ENCODE data around the gene IQGAP2. TPM values are rescaled to one million over a fixed set of nuclear protein-coding genes. Genes with fewer than 3 reads are reported as not detected.
A peak's percentile ranks its signal among the peaks of the same experiment; 100 is the strongest.

IQGAP2 gene
- total RNA-seq, 1 donor from 2014 or later = 2.4 TPM

DNA sequence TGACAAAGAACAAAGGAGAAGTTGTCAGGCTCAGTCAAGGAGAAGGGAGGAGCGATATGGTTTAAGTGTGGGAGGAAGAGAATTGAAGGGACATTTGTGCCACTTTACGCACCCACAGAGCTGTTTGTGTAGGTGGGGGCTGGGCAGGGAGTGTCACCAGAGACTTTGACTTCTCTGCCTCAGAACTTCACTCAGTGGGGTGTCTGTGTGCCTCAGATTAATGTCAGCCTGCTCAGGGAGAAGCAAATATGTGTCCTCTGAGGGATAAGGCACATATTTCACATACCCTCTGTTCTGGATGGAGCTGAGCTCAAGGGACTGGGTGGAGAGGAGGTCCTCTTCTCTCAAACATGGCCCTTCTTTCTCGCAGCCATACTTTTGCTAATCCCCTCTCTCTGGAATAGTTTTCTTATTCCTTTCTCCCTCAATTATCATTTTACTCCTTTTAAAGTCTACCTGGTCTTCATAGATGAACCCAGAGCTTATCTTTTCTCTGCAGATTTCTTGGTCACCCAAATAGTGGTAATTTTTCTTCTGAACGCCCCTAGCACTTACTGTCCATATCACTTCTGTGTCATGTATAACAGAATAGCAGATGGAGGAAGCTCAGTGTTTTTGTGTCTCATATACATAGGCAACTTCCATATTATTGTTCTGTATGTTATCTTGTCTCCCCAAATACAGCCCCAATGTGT lies 77.0 kb downstream of the IQGAP2 start:
- DNase-seq = no peak

DNA sequence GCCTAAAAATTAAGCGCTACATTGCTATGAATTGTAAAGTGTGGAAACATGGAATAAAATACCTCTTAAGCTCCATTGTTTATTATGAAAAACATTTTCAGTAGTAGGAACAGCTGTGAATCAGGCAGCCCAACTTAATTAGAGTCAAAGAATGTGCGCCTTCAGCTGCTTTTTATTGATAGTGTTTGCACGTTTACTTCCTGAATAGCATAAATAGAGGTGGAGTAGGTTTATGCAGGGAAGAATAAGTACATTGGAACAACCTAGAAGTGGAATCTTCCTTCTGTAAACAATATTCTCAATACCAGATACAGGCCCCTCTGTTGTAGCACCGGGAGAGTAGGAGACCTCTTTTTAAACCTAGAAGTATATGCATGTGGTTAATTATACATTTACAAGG lies 79.9 kb downstream of the IQGAP2 start:
- no peak for DNase-seq

DNA sequence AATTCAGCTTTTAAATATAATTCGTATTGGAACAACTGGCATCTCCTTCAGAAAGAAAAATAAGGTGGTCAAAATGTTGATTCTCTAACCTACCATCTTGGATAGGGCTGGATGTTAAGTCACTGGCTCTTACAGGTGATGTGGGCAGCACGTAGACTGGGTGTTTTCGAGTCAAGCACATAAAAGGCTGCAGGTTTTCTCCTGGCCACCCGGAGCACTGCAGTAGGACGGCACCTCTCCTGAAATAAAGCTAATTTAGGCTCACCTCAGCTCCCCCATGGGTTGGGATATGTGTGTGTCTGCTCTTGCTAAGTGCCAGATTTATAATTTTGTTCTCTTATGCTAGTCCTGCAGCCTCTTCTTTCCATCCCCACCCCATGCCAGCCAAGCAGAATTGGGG lies 80.3 kb downstream of the IQGAP2 start:
- peak; percentile 1 for DNase-seq

DNA sequence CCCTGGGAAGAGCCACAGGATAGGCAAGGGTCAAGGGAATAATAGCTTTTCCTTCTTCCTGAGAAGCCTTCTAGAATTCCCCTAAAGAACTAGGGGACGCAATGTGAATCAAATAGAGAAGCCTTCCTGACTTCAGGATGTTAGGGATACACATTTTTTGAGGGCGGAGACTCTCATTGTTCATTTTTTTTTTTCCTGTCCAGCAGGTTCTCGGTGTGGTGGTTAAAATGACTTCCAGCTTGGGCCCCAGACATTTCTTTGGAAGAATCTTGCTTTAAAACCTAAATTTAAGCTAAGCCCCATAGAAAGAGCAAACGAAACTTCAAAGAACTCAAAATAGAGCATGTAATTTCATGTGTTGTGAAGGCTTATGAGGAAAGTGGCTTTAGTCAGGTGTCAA lies 80.8 kb downstream of the IQGAP2 start:
- DNase-seq = no peak

DNA sequence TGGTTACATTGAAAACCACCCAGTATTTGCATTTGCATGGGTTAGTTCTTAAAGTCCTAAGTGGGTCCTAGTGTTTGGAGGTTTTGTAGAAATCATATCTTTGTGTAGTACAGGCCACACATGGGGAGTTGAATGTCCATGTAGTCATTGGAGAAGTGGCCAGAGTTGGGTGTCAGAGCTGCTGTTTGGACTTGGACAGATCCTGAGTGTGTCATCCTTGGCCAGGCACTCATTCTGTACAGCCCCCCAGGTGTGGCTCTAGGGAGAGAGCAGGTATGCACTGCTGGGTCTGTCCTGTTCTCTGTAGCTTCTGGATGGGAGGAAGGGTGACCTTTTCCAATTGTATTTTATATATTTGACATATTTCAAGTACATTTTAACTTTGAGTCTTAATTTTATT lies 82.4 kb downstream of the IQGAP2 start:
- DNase-seq = no peak

DNA sequence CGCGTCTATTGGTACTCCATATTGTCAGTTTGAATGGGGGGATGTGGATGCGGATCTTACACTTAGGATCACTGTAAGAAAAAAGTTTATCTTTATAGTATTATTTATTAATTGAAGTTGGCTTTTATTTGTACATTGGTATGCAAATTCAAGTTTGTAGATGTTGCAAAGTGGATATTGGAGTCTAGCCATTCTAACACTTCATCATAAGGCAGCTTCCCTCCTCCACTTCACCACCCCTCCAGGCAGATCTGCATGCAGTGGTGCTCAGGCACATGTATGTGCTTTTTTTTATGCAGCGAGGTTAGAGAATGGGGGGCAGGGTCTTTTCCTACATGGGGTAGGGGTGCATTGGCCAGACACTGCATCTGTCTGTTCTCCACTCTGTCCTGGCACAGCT lies 84.3 kb downstream of the IQGAP2 start:
- no peak for DNase-seq

DNA sequence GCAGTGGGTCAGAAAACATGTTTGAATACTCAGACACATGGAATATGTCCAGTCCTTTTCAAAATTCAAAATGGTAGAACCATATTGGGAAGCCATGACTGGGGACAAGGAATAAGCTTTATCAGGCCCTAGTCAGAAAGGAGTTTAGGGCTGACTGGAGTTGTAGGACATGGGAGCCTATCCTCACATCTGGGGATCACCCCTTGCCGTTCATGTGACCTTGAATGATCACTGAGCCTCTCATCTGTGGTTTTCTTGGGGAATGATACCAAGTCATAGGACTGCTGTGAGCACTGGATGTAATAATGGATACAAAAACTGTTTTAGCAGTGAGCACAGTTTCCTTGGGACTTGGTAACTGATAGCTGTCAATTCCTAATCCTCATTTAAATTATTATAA lies 84.7 kb downstream of the IQGAP2 start:
- no peak for DNase-seq

DNA sequence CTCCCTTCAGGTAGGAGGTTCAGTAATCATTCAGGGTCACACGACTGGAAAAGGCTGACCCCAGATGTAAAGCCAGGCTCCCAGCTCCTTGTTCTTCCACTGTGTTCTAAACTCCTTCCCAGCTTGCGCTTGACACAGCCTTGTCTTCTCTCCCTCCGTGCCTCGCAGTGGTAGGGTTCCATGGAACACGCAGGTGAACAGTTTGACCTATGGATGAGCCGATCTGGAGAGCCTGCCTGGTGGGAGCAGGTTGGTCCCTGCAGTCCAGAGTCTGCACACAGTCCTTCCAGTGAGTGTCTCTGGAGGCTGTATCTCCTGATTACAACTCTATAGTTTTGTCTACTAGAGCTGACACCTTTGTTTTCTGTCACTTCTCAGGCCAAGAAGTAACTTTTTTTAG lies 85.9 kb downstream of the IQGAP2 start:
- no peak for DNase-seq

DNA sequence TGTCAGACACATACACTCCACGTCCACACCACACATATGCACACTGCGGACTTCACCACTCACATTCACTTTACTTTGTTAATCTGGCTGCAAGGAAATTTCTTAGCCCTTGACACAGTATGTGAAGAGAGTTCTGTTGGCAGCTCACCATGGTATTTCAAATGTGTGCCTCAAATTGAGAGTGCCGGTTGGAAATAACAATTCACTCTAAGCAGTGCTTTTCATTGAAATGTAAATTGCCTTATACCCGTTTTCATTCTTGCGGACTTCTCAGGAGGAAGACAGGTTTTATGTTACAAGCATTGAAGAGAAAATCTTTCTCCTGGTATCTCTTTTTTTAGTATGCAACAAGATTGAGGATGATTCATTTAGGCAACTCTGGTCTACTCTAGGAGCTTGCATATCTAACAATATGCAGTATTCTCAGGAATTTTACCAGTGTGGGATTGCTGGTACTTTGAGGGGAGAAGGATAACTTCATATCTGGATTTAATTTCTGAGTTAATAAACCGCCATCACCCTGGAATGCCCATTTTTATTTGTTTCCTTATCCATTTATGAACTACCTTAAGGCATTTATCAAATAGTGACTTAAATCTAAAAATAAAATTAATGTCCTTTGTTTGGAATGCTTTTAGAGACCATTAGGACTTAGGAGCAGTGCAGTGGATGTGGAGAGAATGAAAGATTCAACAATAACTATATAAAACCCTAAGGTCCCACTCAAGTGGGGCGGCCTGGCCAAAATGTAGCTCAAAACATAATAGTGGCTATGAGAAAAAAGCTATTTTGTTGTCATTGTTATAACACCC lies 87.0 kb downstream of the IQGAP2 start:
- no peak for DNase-seq

DNA sequence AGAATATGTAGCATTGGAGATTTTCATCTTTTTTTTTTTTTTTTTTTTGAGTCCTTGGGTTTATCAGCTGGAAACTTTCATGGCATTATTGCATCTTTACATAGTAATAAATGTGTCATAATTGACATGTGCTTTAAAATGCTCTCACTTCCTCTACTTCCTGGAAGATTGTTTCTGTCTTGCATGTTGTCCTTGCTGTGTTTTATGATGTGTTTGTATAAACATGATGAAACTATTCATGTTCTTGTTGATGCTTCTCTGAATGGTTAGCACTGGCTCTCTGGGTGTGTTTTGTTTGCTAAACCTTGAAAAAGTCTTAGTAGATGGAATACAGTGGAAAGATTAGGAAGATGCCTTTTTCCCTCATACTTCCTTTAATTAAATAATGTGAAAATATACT lies 87.9 kb downstream of the IQGAP2 start:
- DNase-seq = no peak

DNA sequence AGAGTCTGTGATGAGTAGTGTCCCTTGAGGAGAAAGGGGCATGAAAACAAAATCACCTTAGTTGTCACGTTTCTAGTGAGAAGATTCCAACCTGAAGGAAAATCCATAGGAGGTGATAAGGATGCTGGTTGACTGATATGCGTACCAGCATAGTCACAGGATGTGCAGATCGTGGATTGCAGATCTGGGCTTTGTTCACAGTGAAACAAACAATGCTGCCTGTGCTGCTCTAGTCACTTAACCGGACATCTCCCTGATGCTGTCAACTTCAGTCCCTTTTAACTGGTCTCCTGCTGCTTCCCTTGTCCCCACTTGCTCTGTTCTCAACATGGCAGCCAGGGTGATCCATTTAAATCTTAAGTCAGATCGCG lies 89.7 kb downstream of the IQGAP2 start:
- no peak for DNase-seq

DNA sequence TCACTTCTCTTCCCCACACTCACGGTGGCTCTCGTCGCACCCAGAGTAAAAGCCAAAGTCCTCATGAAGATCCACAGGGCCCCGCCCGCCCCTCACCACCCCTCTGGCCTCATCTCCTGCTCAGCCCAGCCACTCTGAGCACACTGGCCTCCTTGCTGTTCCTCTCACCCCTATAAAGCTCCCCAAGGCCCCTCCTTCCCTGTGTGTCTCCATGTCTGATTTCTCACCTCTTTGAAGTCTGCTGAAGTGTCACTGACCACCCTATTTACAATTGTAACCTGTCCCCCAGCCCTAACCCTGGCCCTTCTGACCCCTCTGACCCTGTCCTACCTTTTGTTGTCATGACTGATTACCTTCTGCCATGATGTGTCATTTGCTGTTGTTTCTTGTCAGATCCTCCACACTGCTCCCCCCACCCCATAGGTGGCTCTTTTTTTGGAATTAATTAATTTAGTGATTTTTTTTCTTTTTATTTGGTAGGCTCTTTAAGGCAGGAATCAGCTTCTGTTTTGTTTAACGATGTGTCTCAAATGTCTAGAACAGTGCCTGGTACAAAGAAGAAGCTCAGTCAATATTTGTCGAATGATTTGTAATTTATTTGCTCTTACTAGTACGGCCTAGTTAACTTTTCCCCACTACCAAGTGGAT lies 90.2 kb downstream of the IQGAP2 start:
- DNase-seq = no peak

DNA sequence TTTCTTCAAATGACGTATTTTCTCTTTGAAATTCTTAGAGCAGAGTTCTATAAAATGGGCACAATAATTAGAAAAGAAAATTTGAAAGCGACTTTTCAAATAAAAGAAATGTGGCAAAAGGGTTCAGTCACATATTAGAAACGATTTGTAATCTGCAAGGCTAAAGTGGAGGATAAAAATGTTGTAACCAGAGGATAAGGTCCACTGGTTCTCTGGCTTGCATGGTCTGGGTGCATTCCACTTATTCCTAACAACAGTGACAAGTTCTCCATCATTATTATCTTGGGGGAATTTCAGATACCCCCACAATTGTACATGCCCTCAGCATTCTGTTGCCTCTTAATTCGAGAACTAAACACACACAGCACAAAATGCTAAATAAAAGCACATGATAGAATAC lies 91.1 kb downstream of the IQGAP2 start:
- DNase-seq = no peak

DNA sequence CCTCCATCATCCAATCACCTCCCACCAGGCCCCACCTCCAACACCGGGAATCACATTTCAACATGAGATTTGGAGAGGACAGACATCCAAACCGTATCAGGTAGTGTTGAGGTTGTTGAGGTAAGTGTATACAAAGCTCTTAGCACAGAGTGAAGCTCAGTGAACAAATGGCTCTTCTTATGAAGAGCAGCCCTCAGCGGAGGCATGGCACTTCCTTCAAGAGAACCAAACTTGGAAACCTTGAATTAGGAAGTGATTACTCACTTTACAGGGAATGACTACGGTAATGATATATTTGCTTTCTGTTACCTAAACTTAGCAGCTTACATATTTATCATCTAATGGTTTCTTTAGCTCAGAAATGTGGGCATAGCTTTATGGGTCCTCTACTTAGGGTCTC lies 92.8 kb downstream of the IQGAP2 start:
- DNase-seq = no peak

DNA sequence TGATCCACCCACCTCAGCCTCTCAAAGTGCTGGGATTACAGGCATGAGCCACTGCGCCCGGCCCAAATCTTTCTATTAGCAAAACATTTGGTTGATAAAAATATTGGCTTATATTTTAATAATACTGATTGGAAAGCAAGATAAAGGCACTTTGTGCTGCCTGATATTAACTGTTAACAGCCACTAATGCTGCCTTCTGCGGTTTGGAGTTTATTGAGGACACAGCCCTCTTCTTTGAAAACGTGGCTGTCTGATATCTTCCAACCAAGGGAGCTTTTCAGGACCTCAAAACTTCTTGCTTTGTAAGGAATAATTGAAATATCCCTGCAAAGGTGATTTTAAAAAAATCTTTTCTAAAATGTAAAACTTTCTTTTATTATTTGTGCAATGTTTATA lies 94.0 kb downstream of the IQGAP2 start:
- no peak for DNase-seq

DNA sequence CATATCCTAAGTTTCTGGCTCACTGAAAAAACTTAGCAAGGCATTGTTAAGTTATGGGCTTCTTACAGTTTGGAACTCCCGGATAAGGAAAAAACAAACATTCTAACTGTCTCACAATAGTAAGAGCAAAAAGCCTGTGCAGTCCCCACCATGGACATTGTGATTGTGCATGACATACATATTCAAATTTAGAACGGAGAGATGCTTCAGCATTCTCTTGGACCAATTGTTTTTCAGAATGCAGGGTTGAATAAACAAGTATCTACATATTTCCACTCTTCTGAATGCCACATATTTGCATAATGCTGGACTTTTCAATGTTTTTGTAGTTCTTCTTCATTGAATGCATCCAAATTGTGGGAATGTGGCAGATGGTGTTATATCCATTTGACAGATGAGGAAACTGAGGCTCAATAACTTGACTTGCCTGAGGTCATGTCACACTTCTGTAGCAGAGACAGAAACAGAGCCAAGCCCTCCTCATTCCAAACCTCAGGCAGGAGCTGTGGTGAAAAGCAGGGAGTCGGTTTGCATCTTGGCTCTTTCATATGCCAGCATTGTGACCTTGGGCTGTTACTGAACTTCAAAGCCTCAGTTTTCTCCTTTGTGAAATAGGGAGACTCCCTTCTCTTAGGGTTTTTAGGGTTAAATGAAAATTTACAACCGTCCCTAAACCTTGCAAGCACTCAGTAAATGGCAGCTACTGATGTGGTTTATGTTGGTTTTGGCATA lies 95.1 kb downstream of the IQGAP2 start:
- no peak for DNase-seq

DNA sequence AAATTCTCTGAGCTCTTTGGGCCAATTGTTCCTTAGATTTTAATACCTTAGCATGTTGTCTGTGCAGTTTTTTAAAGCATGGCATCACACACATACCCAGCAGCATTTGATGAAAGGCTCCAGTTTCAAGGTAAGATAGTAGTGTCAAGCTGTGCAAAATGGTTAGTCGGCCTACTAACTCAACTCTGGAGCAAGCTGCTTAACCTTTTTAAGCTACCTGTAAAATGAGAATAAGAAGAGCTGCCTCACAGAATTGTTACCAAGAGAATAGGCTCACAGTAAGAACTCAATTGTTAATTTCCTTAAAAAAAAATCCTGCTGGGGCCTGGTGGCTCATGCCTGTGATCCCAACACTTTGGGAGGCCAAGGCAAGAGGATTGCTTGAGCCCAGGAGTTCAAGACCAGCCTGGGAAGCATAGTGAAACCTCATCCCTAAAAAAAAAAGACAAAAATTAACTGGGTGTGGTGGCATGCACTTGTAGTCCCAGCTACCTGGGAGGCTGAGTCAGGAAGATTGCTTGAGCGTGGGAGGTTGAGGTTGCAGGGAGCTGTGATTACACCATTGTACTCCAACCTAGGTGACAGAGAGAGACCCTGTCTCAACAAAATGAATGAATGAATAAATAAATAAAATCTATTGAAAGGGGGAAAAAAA lies 96.5 kb downstream of the IQGAP2 start:
- DNase-seq = no peak

DNA sequence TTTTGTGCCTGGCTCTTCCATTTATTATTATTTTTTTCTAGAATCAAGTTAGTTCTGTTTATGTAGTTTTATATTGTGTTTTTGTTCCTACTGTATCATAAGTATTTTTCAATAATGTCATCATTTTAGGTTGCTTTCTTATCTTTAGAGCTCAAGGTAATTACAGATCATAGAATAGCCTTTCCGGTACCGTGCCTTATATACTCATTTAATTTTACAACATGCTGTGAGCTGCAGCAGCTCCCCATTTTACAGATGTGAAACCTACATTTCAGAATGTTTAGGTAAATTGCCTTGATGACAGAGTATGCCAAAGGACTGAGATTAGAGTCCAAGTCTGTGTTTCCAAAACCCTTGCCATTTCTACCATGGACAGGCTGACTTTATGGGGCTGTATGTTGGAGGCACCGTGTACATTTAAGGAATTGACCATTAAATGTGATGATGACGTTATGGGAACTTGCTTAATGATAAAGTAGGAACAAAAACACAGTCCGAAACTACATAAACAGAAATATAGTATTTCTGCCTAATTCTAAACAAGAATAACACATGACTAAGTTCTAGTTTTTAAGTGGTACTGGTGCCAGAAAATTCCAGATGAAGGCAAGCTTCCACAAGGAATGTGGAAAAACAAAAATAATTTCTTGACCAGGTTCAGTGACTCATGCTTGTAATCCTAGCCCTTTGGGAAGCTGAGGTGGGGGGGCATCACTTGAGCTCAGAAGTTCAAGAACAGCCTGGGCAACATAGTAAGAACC lies 97.7 kb downstream of the IQGAP2 start:
- no peak for DNase-seq

DNA sequence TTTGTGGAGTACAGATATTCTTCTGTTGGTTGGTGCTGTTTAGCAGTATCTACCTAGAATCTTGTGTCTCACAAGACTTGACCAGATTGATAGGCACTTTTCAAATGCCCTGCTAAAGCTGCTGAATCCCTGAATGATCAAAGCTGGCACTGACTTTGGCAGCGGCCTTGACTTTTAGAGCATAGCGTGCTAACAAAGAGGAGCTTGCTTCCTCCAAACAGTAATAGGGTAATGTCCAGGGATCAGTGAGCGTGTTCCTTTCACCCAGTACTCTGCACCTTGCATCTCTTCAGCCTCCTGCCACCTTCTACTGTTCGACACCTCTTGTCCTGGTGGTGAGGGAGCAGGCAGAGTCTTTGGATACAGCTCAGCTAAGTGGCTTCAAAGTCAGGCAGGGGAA lies 100.8 kb downstream of the IQGAP2 start:
- DNase-seq = no peak

DNA sequence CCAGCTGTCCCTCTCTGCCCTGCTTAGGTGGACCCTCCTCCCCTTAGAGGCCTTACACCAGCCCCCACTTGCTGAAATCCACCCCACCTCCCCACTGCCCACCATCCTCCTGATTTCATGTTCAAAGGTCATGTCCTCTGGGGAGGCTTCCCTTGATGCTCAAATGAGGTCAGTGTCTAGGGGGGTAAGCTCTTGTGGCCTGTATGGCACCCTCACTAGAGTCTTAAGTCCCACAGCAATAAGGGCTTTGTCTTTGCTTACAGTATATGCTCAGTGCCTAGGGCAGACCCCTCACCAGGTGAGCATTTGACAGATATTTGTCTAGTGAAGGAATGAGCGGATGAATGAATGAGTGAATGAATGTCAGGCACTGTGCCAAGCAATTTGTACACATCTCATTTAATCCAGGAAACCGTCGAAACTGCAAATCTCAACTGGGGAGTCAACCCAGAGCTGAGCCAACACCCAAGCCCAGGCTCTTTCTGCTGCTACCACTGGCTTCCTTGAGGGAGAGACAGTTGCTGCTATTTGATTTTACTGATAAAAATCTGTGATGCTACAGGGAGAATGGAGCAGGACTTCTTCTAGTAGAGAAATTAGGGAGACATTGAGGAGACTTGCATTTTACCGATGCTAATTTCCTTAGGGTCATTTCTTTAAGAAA lies 101.9 kb downstream of the IQGAP2 start:
- DNase-seq = no peak

DNA sequence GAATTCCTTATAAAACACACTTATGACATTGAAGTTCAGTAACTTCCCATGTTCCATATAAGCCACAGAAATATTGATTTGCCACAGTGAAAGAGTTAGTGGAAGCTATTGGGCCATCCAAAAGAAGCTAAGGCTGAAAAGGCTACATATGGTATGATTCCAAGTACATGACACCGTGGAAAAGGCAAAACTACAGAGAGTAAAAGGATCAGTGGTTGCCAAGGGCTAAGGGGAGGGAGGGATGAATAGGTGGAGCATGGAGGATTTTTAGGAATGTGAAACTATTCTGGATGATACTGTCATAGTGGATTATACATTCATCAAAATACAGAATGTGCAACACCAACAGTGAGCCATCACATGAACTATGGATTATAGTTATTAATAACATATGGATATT lies 110.4 kb downstream of the IQGAP2 start:
- no peak for DNase-seq

All from dermis blood vessel endothelial cell (primary cell).